ENCODE results near the gene RNF19B.

Gene RNF19B

DNA sequence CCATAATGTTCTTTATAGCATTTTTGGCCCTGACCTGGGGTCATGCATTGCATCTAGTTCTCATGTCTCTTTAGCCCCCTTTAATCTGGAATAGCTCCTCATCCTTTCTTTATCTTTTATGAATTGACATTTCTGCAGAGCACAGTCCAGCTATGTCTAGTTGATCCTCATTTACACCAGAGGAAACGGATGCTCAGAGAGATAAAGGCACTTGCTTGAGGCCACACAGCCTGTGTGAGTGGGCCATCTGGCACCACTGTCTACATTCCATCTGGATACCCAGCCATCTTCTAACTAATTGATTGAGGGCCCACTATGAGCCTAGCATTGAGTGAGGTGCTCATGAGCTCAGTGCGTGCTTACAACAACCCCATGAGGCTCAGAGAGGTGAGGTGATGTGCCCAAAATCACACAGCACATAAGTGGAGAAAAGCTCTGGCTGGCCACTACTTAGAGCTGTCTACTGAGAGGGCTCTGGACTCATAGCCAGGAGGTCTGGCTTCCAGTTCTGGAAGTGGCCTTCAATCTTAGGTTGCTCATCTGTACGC is 74.8 kb downstream of the RNF19B start:
- Histone ChIP-seq H4K91ac (ENCODE audit: low read depth, low read length, poor library complexity) (no peak overlapping the region), H3K27ac (replicated peaks; ENCODE audit: low read length) (no peak overlapping the region), H3K4ac (ENCODE audit: low read length) (no peak overlapping the region), H3K4me2 (ENCODE audit: insufficient read depth, low read length, poor library complexity, severe bottlenecking) (no peak overlapping the region), H3K4me1 (ENCODE audit: control insufficient read depth in 2 of 2, insufficient read depth in 1 of 2, low read depth in 1 of 2, low read length in 2 of 2) (peaks cover 10 to 11% of the 10 kb centered on the region in 2 donors), H3K23ac (ENCODE audit: low read depth, low read length, poor library complexity) (no peak overlapping the region), H3K79me1 (ENCODE audit: low read depth, low read length) (peaks cover 7% of the 10 kb centered on the region), H4K8ac (ENCODE audit: low read depth, low read length) (no peak overlapping the region), H2AK5ac (ENCODE audit: low read depth, low read length) (no peak overlapping the region), H2AFZ (ENCODE audit: low read length) (no peak overlapping the region), H3K18ac (ENCODE audit: low read length) (no peak overlapping the region), H3K36me3 (replicated peaks in 1 of 2; ENCODE audit: control insufficient read depth in 2 of 2, insufficient read depth in 2 of 2, low read length in 2 of 2) (no peaks in the 10 kb centered on the region), H3K14ac (ENCODE audit: low read length) (no peak overlapping the region), H3K27me3 (ENCODE audit: control insufficient read depth in 3 of 3, insufficient read depth in 3 of 3, low read depth in 1 of 3, low read length in 3 of 3) (peaks cover 0 to 54% (median 27%) of the 10 kb centered on the region in 3 experiments), H3K9me3 (replicated peaks in 1 of 2; ENCODE audit: control insufficient read depth in 2 of 2, insufficient read depth in 1 of 2, low read depth in 1 of 2, low read length in 2 of 2) (peaks cover 0 to 6% of the 10 kb centered on the region in 2 donors), H3K4me3 (ENCODE audit: low read length in 2 of 2) (no peak overlapping the region), H2BK120ac (ENCODE audit: low read depth, low read length) (no peak overlapping the region), H2BK5ac (ENCODE audit: low read length) (no peak overlapping the region), H3K9ac (ENCODE audit: low read depth, low read length, poor library complexity) (no peak overlapping the region), H2BK15ac (ENCODE audit: low read length) (no peak overlapping the region), H2BK12ac (ENCODE audit: low read length) (no peak overlapping the region)
- DNase-seq (ENCODE audit: low spot score): no peak
- no CpG with 5 or more reads among the region's 3 CpGs for WGBS, 2 donors (ENCODE audit: extremely low coverage in 2 of 2, insufficient read length in 2 of 2, insufficient replicate concordance in 1 of 2)

DNA sequence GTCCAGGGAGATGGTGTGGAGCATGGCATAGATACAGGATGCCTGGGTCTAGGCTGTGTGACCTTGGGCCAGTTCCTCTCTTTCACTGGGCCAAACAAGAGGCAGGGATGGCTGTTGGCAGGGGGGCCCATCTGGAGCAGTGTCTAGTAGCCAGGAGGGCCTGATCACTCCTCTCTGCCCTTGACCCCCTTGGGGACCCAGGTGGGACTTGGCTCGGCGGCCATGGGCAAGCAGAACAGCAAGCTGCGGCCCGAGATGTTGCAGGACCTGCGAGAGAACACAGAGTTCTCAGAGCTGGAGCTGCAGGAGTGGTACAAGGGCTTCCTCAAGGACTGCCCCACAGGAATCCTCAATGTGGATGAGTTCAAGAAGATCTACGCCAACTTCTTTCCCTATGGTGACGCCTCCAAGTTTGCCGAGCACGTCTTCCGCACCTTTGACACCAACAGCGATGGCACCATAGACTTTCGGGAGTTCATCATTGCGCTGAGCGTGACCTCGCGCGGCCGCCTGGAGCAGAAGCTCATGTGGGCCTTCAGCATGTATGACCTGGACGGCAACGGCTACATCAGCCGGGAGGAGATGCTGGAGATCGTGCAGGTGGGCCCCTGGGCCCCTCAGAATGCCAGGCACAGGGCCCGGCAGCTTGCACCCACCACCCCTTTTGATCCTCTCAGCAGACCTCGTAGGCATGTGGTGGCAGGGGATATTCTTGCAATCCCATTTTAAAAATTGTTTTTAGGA is 75.8 kb downstream of the RNF19B start:
- Histone ChIP-seq H2AK5ac (ENCODE audit: low read depth, low read length) (no peak overlapping the region), H3K4me2 (ENCODE audit: insufficient read depth, low read length, poor library complexity, severe bottlenecking) (no peak overlapping the region), H3K27ac (replicated peaks; ENCODE audit: low read length) (no peak overlapping the region), H3K9me3 (replicated peaks in 1 of 2; ENCODE audit: control insufficient read depth in 2 of 2, insufficient read depth in 1 of 2, low read depth in 1 of 2, low read length in 2 of 2) (peaks cover 0 to 6% of the 10 kb centered on the region in 2 donors), H3K4me3 (ENCODE audit: low read length in 2 of 2) (no peak overlapping the region), H3K4ac (ENCODE audit: low read length) (no peak overlapping the region), H2BK15ac (ENCODE audit: low read length) (no peak overlapping the region), H3K23ac (ENCODE audit: low read depth, low read length, poor library complexity) (peak overlapping the region; percentile 35), H4K8ac (ENCODE audit: low read depth, low read length) (no peak overlapping the region), H3K36me3 (replicated peaks in 1 of 2; ENCODE audit: control insufficient read depth in 2 of 2, insufficient read depth in 2 of 2, low read length in 2 of 2) (no peaks in the 10 kb centered on the region), H2BK120ac (ENCODE audit: low read depth, low read length) (no peak overlapping the region), H2AFZ (ENCODE audit: low read length) (no peak overlapping the region), H4K91ac (ENCODE audit: low read depth, low read length, poor library complexity) (no peak overlapping the region), H3K9ac (ENCODE audit: low read depth, low read length, poor library complexity) (peak overlapping the region; percentile 12), H3K18ac (ENCODE audit: low read length) (no peak overlapping the region), H2BK5ac (ENCODE audit: low read length) (no peak overlapping the region), H3K79me1 (ENCODE audit: low read depth, low read length) (peaks cover 7% of the 10 kb centered on the region), H3K14ac (ENCODE audit: low read length) (no peak overlapping the region), H3K27me3 (ENCODE audit: control insufficient read depth in 3 of 3, insufficient read depth in 3 of 3, low read depth in 1 of 3, low read length in 3 of 3) (peaks cover 0 to 61% (median 30%) of the 10 kb centered on the region in 3 experiments), H3K4me1 (ENCODE audit: control insufficient read depth in 2 of 2, insufficient read depth in 1 of 2, low read depth in 1 of 2, low read length in 2 of 2) (peaks cover 4 to 7% of the 10 kb centered on the region in 2 donors), H2BK12ac (ENCODE audit: low read length) (no peak overlapping the region)
- WGBS, 2 donors (ENCODE audit: extremely low coverage in 2 of 2, insufficient read length in 2 of 2, insufficient replicate concordance in 1 of 2): no CpG with 5 or more reads among the region's 24 CpGs
- DNase-seq (ENCODE audit: low spot score): no peak

DNA sequence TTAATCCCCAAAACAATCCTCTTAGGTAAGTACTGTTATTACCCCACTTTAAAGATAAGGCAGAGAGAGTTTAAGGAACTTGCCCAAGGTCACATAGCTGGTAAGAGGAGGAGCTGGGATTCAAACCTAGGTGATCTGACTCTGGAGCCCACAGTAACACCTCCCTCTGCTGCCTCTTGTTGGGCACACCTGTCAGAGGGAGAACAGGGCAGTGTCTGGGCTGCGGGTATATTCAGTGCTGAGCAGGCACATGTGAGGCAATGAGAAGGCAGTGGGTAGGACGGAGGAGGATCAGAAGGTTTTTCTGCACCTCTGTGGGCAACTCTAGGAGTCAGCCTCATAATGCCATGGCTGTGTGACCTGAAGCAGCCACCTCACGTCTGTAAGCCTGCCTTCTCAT is 76.5 kb downstream of the RNF19B start:
- Histone ChIP-seq H2AK5ac (ENCODE audit: low read depth, low read length) (no peak overlapping the region), H4K91ac (ENCODE audit: low read depth, low read length, poor library complexity) (no peak overlapping the region), H3K9ac (ENCODE audit: low read depth, low read length, poor library complexity) (no peak overlapping the region), H3K4me1 (ENCODE audit: control insufficient read depth in 2 of 2, insufficient read depth in 1 of 2, low read depth in 1 of 2, low read length in 2 of 2) (peaks cover under 1 to 7% of the 10 kb centered on the region in 2 donors), H3K79me1 (ENCODE audit: low read depth, low read length) (peaks cover 7% of the 10 kb centered on the region), H3K4me3 (ENCODE audit: low read length in 2 of 2) (no peak overlapping the region), H3K4me2 (ENCODE audit: insufficient read depth, low read length, poor library complexity, severe bottlenecking) (no peak overlapping the region), H2BK15ac (ENCODE audit: low read length) (no peak overlapping the region), H3K18ac (ENCODE audit: low read length) (no peak overlapping the region), H3K14ac (ENCODE audit: low read length) (no peak overlapping the region), H3K9me3 (replicated peaks in 1 of 2; ENCODE audit: control insufficient read depth in 2 of 2, insufficient read depth in 1 of 2, low read depth in 1 of 2, low read length in 2 of 2) (peaks cover 0 to 6% of the 10 kb centered on the region in 2 donors), H3K23ac (ENCODE audit: low read depth, low read length, poor library complexity) (no peak overlapping the region), H2BK5ac (ENCODE audit: low read length) (no peak overlapping the region), H3K27ac (replicated peaks; ENCODE audit: low read length) (no peak overlapping the region), H4K8ac (ENCODE audit: low read depth, low read length) (no peak overlapping the region), H3K4ac (ENCODE audit: low read length) (no peak overlapping the region), H3K36me3 (replicated peaks in 1 of 2; ENCODE audit: control insufficient read depth in 2 of 2, insufficient read depth in 2 of 2, low read length in 2 of 2) (no peaks in the 10 kb centered on the region), H2AFZ (ENCODE audit: low read length) (no peak overlapping the region), H3K27me3 (ENCODE audit: control insufficient read depth in 3 of 3, insufficient read depth in 3 of 3, low read depth in 1 of 3, low read length in 3 of 3) (peaks cover 0 to 68% (median 30%) of the 10 kb centered on the region in 3 experiments), H2BK12ac (ENCODE audit: low read length) (no peak overlapping the region), H2BK120ac (ENCODE audit: low read depth, low read length) (no peak overlapping the region)
- DNase-seq (ENCODE audit: low spot score): no peak
- WGBS, 2 donors (ENCODE audit: extremely low coverage in 2 of 2, insufficient read length in 2 of 2, insufficient replicate concordance in 1 of 2): no CpG with 5 or more reads among the region's 3 CpGs

DNA sequence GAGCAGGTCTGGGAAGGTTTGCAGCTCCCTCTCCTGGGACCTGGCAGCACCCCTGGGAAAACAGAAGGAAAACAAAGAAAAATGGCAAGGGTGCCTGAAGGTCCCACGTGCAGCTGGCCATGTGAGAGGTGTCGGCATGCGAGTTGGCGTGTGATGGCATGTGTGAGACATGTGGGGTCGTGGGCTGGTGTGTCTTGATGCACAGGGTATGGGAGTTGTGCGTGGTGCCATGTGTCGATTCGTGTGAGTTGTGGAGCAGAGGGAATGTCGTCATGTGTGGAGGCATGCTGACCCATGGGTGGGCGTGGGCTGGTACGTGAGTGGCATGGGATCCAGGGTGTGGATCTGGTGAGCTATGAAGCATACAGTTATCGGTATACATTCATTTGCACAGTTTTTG is 77.0 kb downstream of the RNF19B start:
- H3K4me1 ChIP-seq (ENCODE audit: control insufficient read depth in 2 of 2, insufficient read depth in 1 of 2, low read depth in 1 of 2, low read length in 2 of 2): peaks cover 0 to 5% of the 10 kb centered on the region in 2 donors
- peaks cover 0 to 66% (median 30%) of the 10 kb centered on the region in 3 experiments for H3K27me3 ChIP-seq (ENCODE audit: control insufficient read depth in 3 of 3, insufficient read depth in 3 of 3, low read depth in 1 of 3, low read length in 3 of 3)
- no peaks in the 10 kb centered on the region for H3K36me3 ChIP-seq (replicated peaks in 1 of 2; ENCODE audit: control insufficient read depth in 2 of 2, insufficient read depth in 2 of 2, low read length in 2 of 2)
- H2BK15ac ChIP-seq (ENCODE audit: low read length): no peak overlapping the region
- no peak overlapping the region for H3K4ac ChIP-seq (ENCODE audit: low read length)
- no peak overlapping the region for H2AFZ ChIP-seq (ENCODE audit: low read length)
- DNase-seq (ENCODE audit: low spot score): no peak
- no peak overlapping the region for H2BK5ac ChIP-seq (ENCODE audit: low read length)
- H3K14ac ChIP-seq (ENCODE audit: low read length): no peak overlapping the region
- WGBS, 2 donors (ENCODE audit: extremely low coverage in 2 of 2, insufficient read length in 2 of 2, insufficient replicate concordance in 1 of 2): no CpG with 5 or more reads among the region's 12 CpGs
- H2BK120ac ChIP-seq (ENCODE audit: low read depth, low read length): no peak overlapping the region
- H2BK12ac ChIP-seq (ENCODE audit: low read length): no peak overlapping the region
- no peak overlapping the region for H4K91ac ChIP-seq (ENCODE audit: low read depth, low read length, poor library complexity)
- H3K9ac ChIP-seq (ENCODE audit: low read depth, low read length, poor library complexity): peak overlapping the region; percentile 32
- H3K9me3 ChIP-seq (replicated peaks in 1 of 2; ENCODE audit: control insufficient read depth in 2 of 2, insufficient read depth in 1 of 2, low read depth in 1 of 2, low read length in 2 of 2): peaks cover 0 to 5% of the 10 kb centered on the region in 2 donors
- peak overlapping the region in 1 of 2 donors; percentile 52 for H3K4me3 ChIP-seq (ENCODE audit: low read length in 2 of 2)
- no peak overlapping the region for H4K8ac ChIP-seq (ENCODE audit: low read depth, low read length)
- H3K27ac ChIP-seq (replicated peaks; ENCODE audit: low read length): no peak overlapping the region
- no peak overlapping the region for H3K4me2 ChIP-seq (ENCODE audit: insufficient read depth, low read length, poor library complexity, severe bottlenecking)
- no peak overlapping the region for H3K18ac ChIP-seq (ENCODE audit: low read length)
- no peak overlapping the region for H2AK5ac ChIP-seq (ENCODE audit: low read depth, low read length)
- H3K79me1 ChIP-seq (ENCODE audit: low read depth, low read length): peaks cover 7% of the 10 kb centered on the region
- peak overlapping the region; percentile 5 for H3K23ac ChIP-seq (ENCODE audit: low read depth, low read length, poor library complexity)

Data from neuronal stem cell (in vitro differentiated cells).